Sigmoid colon (tissue), 4 donors: ENCODE results near the gene PRXL2A.

Experiments
- POLR2AphosphoS5 ChIP-seq, 4 donors: sonication (generic); formaldehyde crosslinking; IDR thresholded peaks; one replicate each; pipeline ENCODE4 v1.6.1; 2017; ENCODE audit warnings: antibody characterized with exemption in 4 of 4
- TF ChIP-seq, protein P1 (sequence below), 4 experiments: fragments of 450-650 bp in 3 of 4; fragments of 200-600 bp in 1 of 4; IDR thresholded peaks; one replicate each; pipeline ENCODE4 v1.5.1; 2016 to 2019; ENCODE audit warnings: antibody characterized with exemption in 4 of 4, mild to moderate bottlenecking in 3 of 4, moderate library complexity in 2 of 4

DNA sequence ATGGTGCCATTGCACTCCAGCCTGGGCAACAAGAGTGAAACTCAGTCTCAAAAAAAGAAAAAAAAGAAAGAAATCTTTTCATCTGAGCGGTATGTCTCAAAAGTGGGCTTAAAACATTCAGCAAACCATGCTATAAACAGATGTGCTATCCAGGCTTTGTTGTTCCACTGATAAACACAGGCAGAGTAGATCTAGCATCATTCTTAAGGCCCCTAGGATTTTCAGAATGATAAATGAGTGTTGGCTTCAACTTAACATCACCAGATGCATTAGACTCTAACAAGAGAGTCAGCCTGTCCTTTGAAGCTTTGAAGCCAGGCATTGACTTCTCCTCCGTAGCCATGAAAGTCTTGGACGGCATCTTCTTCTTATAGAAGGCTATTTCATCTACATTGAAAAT, 28.6 kb upstream of the PRXL2A start:
- TF ChIP-seq, protein P1, sequence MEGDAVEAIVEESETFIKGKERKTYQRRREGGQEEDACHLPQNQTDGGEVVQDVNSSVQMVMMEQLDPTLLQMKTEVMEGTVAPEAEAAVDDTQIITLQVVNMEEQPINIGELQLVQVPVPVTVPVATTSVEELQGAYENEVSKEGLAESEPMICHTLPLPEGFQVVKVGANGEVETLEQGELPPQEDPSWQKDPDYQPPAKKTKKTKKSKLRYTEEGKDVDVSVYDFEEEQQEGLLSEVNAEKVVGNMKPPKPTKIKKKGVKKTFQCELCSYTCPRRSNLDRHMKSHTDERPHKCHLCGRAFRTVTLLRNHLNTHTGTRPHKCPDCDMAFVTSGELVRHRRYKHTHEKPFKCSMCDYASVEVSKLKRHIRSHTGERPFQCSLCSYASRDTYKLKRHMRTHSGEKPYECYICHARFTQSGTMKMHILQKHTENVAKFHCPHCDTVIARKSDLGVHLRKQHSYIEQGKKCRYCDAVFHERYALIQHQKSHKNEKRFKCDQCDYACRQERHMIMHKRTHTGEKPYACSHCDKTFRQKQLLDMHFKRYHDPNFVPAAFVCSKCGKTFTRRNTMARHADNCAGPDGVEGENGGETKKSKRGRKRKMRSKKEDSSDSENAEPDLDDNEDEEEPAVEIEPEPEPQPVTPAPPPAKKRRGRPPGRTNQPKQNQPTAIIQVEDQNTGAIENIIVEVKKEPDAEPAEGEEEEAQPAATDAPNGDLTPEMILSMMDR (IDR thresholded peaks at IDR 0.05): no peak
- no peak for TF ChIP-seq POLR2AphosphoS5 (IDR thresholded peaks at IDR 0.05)
